HL-60 (cell line): ENCODE data around the gene KIFC3.

ENCODE experiments used
- GABPA ChIP-seq: IDR thresholded peaks from 2 replicates; pipeline ENCODE4 v1.6.1; 2012; ENCODE audit warnings: low read depth
- POLR2AphosphoS5 ChIP-seq: IDR thresholded peaks from 2 replicates; pipeline ENCODE4 v1.6.1; 2012; ENCODE audit warnings: low read depth
- TF ChIP-seq, protein P1 (sequence below): IDR thresholded peaks from one replicate; pipeline ENCODE4 v1.5.1; 2011; ENCODE audit warnings: low read length, control low read depth, inconsistent platforms; ENCODE audit not compliant: insufficient read depth

DNA sequence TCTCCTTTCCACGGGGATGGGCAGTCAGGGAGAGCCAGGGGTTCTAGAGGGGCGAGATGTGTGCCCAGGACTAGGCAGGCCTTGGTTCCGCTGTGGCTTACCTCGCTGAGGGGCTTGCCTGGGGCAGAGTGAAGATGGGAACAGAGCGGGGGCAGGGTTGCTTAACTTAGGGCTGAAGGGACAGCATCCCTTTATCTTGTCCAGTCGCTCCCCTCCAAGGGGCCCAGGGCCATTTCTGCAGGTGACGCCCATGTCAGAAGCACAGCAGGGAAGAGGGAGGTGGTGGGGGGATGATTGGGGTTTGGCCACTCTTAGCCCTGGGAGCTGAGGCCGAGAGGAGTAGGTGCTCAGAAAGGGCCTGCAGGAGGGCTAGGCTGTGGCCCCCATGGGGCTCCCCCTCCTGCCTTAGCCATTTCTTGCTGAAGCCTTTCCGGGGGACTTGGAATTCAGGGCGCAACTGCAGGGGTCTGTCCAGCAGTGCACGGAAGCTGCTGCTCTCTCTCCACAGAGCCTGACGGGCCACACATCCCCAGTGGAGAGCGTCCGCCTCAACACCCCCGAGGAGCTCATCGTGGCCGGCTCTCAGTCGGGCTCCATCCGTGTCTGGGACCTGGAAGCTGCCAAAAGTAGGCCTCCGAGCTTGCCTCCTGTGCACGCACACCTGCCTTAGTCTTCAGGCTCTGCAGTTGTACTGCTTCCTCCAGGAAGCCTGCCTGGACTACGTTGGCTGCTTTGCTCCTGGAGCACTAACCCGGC is 58.2 kb downstream of the KIFC3 start:
- TF ChIP-seq, protein P1, sequence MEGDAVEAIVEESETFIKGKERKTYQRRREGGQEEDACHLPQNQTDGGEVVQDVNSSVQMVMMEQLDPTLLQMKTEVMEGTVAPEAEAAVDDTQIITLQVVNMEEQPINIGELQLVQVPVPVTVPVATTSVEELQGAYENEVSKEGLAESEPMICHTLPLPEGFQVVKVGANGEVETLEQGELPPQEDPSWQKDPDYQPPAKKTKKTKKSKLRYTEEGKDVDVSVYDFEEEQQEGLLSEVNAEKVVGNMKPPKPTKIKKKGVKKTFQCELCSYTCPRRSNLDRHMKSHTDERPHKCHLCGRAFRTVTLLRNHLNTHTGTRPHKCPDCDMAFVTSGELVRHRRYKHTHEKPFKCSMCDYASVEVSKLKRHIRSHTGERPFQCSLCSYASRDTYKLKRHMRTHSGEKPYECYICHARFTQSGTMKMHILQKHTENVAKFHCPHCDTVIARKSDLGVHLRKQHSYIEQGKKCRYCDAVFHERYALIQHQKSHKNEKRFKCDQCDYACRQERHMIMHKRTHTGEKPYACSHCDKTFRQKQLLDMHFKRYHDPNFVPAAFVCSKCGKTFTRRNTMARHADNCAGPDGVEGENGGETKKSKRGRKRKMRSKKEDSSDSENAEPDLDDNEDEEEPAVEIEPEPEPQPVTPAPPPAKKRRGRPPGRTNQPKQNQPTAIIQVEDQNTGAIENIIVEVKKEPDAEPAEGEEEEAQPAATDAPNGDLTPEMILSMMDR = no peak
- TF ChIP-seq POLR2AphosphoS5 (no peak), GABPA (no peak)
